IPS DF 6.9 (cell line): Measurements from ENCODE around the gene RERE.

Experiments used
- DNase-seq: peaks from one replicate; pipeline ENCODE4 v3.0.0-alpha.2; 2013; ENCODE audit warnings: low read depth, low spot score
- H3K27ac ChIP-seq: one replicate; pipeline ENCODE4 v1.5.1; 2013; ENCODE audit warnings: low read length, control low read depth
- H3K27me3 ChIP-seq: 2 replicates; pipeline ENCODE4 v1.6.1; 2013; ENCODE audit warnings: mild to moderate bottlenecking, low read length; ENCODE audit not compliant: control insufficient read depth, insufficient read depth
- H3K36me3 ChIP-seq: 2 replicates; pipeline ENCODE4 v1.6.1; 2013; ENCODE audit warnings: low read length; ENCODE audit not compliant: control insufficient read depth, insufficient read depth
- H3K4me1 ChIP-seq: 2 replicates; pipeline ENCODE4 v1.6.1; 2013; ENCODE audit warnings: low read length; ENCODE audit not compliant: control insufficient read depth, insufficient read depth
- H3K4me3 ChIP-seq: 2 replicates; pipeline ENCODE4 v1.5.1; 2013; ENCODE audit warnings: mild to moderate bottlenecking, low read length
- H3K9me3 ChIP-seq: 2 replicates; pipeline ENCODE4 v1.6.1; 2013; ENCODE audit warnings: low read length, inconsistent platforms; ENCODE audit not compliant: control insufficient read depth, insufficient read depth
- WGBS: extraction: QIAGEN DNeasy Blood & Tissue Kit; methylation state at CpG from one replicate; pipeline ENCODE4 v1.1.7; 2013; ENCODE audit warnings: mixed read lengths, missing lambda C conversion rate; ENCODE audit not compliant: insufficient read length, insufficient coverage; 5-methylcytosine and 5-hydroxymethylcytosine counted together

RERE gene

GRCh38 chr1:8661185-8662110 lies 156.0 kb downstream of the RERE start:
- no peaks in the 10 kb centered on the region for H3K9me3 ChIP-seq
- H3K36me3 ChIP-seq = no peaks in the 10 kb centered on the region
- H3K27ac ChIP-seq = no peak overlapping the region
- no peak for DNase-seq
- H3K27me3 ChIP-seq = no peaks in the 10 kb centered on the region
- peaks cover 14% of the 10 kb centered on the region for H3K4me1 ChIP-seq
- no CpG with 5 or more reads among the region's 8 CpGs for WGBS
- H3K4me3 ChIP-seq = no peak overlapping the region

GRCh38 chr1:8660411-8660828 lies 157.0 kb downstream of the RERE start:
- H3K4me3 ChIP-seq = no peak overlapping the region
- no peak for DNase-seq
- no peaks in the 10 kb centered on the region for H3K36me3 ChIP-seq
- no peaks in the 10 kb centered on the region for H3K27me3 ChIP-seq
- WGBS = no CpG with 5 or more reads among the region's 5 CpGs
- H3K4me1 ChIP-seq = peaks cover 10% of the 10 kb centered on the region
- H3K27ac ChIP-seq = no peak overlapping the region
- H3K9me3 ChIP-seq = no peaks in the 10 kb centered on the region

- no peak overlapping the region for H3K27ac ChIP-seq
- peaks cover 10% of the 10 kb centered on the region for H3K4me1 ChIP-seq
- H3K4me3 ChIP-seq = no peak overlapping the region
- DNase-seq = no peak
- no peaks in the 10 kb centered on the region; the same call in 1 of the 2 replicates for H3K36me3 ChIP-seq
- no peaks in the 10 kb centered on the region for H3K9me3 ChIP-seq
- H3K27me3 ChIP-seq = no peaks in the 10 kb centered on the region
Measured at GRCh38 chr1:8659593-8659992, 157.8 kb downstream of the RERE start.

- Histone ChIP-seq H3K9me3 (no peaks in the 10 kb centered on the region), H3K4me3 (no peak overlapping the region), H3K27me3 (no peaks in the 10 kb centered on the region), H3K36me3 (no peaks in the 10 kb centered on the region; the same call in 1 of the 2 replicates), H3K27ac (no peak overlapping the region), H3K4me1 (no peaks in the 10 kb centered on the region)
- no peak for DNase-seq
- WGBS = 100% methylated on average over 1 of the region's 4 CpGs
Measured at GRCh38 chr1:8653878-8654277, 163.6 kb downstream of the RERE start.

- no peaks in the 10 kb centered on the region for H3K4me1 ChIP-seq
- no peaks in the 10 kb centered on the region; the same call in 1 of the 2 replicates for H3K36me3 ChIP-seq
- H3K4me3 ChIP-seq = no peak overlapping the region
- H3K27ac ChIP-seq = no peak overlapping the region
- no peaks in the 10 kb centered on the region for H3K9me3 ChIP-seq
- H3K27me3 ChIP-seq = no peaks in the 10 kb centered on the region
- WGBS = no CpG with 5 or more reads among the region's 7 CpGs
- no peak for DNase-seq
Measured at GRCh38 chr1:8652467-8653046, 164.9 kb downstream of the RERE start.

GRCh38 chr1:8651962-8652361 lies 165.5 kb downstream of the RERE start:
- Histone ChIP-seq H3K4me3 (no peak overlapping the region), H3K36me3 (no peaks in the 10 kb centered on the region; the same call in 1 of the 2 replicates), H3K9me3 (no peaks in the 10 kb centered on the region), H3K4me1 (no peaks in the 10 kb centered on the region), H3K27me3 (no peaks in the 10 kb centered on the region), H3K27ac (no peak overlapping the region)
- WGBS = no CpG with 5 or more reads among the region's 2 CpGs
- no peak for DNase-seq

- DNase-seq = no peak
- H3K36me3 ChIP-seq = no peaks in the 10 kb centered on the region; the same call in 1 of the 2 replicates
- no peak overlapping the region for H3K4me3 ChIP-seq
- H3K4me1 ChIP-seq = no peaks in the 10 kb centered on the region
- WGBS = no CpG with 5 or more reads among the region's 3 CpGs
- no peak overlapping the region for H3K27ac ChIP-seq
- no peaks in the 10 kb centered on the region for H3K9me3 ChIP-seq
- no peaks in the 10 kb centered on the region for H3K27me3 ChIP-seq
Measured at GRCh38 chr1:8651236-8651890, 166.1 kb downstream of the RERE start.

- Histone ChIP-seq H3K4me3 (no peak overlapping the region), H3K27me3 (no peaks in the 10 kb centered on the region), H3K4me1 (no peaks in the 10 kb centered on the region), H3K27ac (no peak overlapping the region), H3K9me3 (no peaks in the 10 kb centered on the region), H3K36me3 (no peaks in the 10 kb centered on the region; the same call in 1 of the 2 replicates)
- DNase-seq = no peak
- WGBS = no CpG with 5 or more reads among the region's 6 CpGs
Measured at GRCh38 chr1:8649875-8650274, 167.6 kb downstream of the RERE start.

GRCh38 chr1:8649027-8649426 lies 168.4 kb downstream of the RERE start:
- no peaks in the 10 kb centered on the region for H3K4me1 ChIP-seq

GRCh38 chr1:8646996-8647395 lies 170.4 kb downstream of the RERE start:
- Histone ChIP-seq H3K9me3 (no peaks in the 10 kb centered on the region), H3K4me1 (no peaks in the 10 kb centered on the region), H3K4me3 (no peak overlapping the region), H3K36me3 (no peaks in the 10 kb centered on the region; the same call in 1 of the 2 replicates), H3K27me3 (no peaks in the 10 kb centered on the region), H3K27ac (no peak overlapping the region)
- WGBS = no CpG with 5 or more reads among the region's 3 CpGs
- DNase-seq = no peak

More at GRCh38 chr1:8649027-8649426, 168.4 kb downstream of the RERE start:
- Histone ChIP-seq H3K4me3 (no peak overlapping the region), H3K36me3 (no peaks in the 10 kb centered on the region; the same call in 1 of the 2 replicates), H3K27ac (no peak overlapping the region), H3K27me3 (no peaks in the 10 kb centered on the region), H3K9me3 (no peaks in the 10 kb centered on the region)
- no peak for DNase-seq
- WGBS = no CpG with 5 or more reads among the region's 1 CpG
